Embryonic facial prominence (tissue), 1 donor: ENCODE measurements around the gene RBM17.
"Not testable (repeated sequence)": the region's sequence is repeated elsewhere in the genome, so short reads cannot be mapped to it uniquely, and the experiment has no call there.

Experiments used
- DNase-seq: peaks from one replicate; pipeline ENCODE4 v3.0.0-alpha.2; 2016; ENCODE audit errors: extremely low spot score

RBM17 gene

DNA sequence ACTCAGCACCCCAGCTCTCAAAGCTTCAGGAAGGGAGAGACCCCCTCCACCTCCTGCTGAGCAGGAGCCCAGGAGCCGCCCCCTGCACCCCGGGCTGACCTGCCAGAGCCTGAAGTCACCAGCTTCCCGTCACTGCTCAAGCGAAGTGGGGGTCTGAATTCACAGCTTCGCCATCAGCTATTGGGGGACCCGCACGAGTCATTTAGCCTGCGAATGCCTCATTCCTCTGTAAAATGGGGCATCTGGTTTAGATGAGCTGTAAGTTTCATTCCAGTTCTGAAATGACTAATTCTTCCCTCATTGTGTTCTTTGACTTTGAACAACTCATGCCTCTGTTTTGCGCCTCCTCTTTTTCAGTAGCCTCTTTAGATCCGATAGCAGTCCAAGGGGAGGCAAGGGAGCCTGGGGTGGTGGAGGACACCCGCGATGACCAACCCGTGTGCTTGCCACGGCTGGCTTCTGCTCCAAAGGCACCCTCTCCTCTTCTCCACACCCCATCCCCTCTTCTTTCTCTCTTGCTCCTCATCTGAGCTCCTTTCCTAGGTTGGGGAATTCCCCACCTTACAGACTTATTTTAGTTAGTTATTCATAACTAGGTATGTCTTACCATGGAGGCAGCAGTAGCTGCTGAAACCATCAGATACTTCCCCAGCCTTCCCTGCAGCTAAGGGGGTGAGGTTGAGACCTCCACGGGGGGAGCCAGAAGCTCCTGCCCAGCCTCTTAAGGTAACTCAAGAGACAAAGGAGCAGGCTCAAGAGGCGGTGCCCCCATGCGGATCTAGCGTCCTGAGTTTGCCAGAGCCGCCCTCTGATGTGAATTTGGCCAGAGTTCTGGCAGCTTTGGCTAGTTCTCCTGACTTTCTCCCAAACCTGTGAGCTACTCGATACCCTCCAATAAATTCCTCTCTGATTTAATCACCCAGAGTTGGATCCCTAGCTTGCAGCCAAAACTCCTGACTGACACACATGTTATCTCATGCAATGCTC is 47.7 kb downstream of the RBM17 start:
- no peak for DNase-seq

DNA sequence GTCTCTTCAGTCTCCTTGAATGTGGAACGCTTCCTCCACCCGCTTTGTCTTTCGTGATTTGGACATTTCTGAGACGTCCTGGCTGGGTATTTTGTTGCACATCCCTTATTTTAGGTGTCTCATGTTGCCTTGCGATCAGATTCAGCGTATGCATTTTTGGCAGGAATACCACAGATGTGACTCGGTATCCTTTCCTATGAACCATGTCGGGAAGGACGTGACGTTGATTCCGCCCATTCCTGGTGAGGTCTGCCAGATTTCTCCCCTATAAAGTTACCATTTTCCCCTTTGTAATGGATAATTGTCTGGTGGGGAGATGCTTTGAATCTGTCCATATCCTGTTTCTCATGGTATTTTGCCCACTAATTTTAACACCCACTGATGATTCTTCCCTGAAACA is 49.6 kb downstream of the RBM17 start:
- no peak for DNase-seq

DNA sequence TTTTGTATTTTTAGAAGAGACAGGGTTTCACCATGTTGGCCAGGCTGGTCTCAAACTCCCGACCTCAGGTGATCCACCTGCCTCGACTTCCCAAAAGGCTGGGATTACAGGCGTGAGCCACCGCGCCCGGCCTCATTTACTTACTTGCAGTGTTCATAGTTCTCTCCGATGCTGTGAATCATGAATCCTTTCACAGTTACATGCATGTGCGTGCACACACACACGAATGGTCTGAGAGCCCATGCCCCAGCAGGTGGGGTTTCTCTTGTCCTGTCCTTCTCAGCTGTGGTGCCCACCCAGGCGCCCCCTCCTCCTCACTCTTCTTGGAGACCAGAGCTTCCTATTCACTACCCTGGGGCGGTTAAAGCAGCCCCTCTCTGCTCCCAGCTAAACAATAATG is 50.6 kb downstream of the RBM17 start:
- no peak for DNase-seq

DNA sequence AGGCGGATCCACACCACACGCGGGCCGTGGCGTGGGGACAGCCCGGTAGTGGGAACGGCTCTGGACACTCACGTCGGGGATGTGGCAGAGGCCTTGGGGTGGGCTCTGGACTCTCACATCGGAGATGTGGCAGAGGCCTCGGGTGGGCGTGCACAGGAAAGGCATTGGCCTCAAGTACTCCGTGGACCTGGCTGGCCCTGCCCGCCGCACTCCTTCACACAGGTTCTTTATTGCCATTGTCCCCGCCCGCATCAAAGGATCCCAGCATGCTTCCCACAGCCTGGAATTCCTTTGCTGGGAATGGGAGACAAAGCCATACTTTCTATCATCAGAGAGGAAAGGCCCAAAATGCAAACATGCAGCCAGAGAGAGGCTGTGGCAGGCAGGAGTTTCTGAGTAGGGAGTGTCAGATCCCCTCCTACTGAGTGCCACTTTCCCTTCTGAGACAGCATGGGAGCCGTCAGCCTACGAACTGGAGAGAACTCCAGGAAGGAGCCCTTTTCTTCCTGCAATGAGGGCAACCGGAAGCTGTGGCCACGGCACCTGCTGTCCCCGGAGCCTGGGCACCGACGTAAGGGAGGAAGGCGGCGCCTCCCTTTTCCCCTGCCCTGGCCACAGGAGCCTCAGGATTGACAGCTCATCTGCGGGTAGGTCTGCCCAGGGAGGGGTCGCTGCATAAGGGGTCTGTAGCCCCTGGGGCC is 51.5 kb downstream of the RBM17 start:
- no peak for DNase-seq

DNA sequence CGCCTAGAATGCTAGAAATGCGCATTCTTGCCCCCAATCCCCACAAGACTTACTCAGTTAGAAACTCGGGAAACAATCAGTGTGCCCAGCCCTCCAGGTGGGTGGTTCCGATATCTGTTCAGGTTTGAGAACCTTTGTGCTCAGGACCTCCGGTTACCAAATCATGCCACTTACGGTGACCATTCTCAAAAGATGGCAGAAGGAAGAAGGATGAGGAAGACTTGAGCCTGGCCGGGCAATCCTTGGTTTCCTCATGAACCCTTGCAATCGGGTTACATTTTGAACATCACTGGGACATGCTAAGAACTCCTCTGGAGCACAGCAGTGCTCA is 52.1 kb downstream of the RBM17 start:
- DNase-seq: no peak

DNA sequence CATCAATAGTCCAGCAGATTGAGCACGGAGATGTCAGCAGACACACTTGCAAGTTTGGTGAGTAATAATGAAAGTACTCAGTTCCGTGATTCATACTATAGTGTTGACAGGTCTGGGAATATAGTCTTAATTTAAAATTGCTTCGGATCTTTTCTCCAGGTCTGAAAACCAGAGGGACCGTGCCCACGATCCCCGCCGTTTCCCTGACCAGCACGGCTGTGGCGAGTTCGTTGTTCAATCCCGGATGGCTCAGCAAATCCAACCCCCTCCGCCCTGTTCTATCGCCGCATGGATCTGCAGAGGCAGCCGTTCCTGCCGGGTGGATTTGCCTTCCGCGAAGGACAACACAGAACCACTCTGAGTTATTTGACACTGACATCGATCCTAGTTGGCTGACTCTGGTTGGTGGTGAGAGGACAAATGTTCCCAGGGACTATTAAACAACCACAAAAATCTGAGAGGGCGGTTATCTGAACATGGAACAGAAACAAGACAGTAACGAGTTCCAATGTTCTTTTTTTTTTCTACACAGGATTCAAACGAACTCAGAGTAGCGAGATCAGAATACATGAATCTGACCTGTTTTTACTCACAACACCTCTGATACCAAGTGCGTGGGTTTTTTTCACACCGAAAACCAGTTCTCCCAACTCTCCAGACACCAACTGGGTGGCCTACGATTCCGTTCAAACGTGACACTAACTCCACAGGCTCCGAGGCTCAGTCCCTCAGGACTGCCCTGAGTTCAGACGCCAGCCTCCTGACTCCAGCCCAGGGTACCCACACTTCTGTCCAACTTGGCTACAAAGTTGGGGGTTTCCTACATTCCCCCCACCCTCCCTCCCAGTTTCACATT is 52.7 kb downstream of the RBM17 start:
- no peak for DNase-seq

DNA sequence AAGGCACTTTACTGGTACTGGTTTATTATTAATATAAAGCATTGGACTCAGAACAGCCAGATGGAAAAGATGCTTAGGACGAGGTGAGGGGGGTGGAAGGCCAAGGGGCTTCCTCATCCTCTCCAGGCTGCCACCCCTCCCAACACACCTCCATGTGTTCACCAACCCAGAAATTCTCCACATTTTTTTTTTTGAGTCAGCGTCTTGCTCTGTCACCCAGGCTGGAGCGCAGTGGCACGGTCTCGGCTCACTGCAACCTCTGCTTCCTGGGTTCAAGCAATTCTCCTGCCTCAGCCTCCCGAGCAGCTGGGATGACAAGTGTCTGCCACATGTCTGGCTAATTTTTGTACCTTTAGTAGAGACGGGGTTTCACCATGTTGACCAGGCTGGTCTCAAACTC is 53.4 kb downstream of the RBM17 start:
- DNase-seq: not testable (repeated sequence)

DNA sequence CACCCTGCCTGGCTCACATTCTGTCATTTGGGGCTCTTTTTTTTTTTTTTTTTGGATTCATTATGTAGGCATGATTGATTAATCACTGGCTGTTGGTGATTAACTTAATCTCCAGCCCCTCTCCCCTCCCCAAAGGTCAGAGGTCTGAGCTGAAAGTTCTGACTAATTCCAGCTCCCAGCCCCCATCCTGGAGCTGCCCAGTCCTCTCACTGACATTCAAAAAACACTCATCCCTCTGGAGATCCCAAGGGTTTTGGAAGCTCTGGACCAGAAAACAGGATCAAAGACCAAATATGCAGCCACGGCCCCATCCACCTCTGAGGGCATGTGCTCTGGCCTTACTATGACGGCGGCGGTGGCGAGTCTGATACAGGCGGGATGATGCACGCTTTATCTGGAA is 53.8 kb downstream of the RBM17 start:
- DNase-seq: no peak

DNA sequence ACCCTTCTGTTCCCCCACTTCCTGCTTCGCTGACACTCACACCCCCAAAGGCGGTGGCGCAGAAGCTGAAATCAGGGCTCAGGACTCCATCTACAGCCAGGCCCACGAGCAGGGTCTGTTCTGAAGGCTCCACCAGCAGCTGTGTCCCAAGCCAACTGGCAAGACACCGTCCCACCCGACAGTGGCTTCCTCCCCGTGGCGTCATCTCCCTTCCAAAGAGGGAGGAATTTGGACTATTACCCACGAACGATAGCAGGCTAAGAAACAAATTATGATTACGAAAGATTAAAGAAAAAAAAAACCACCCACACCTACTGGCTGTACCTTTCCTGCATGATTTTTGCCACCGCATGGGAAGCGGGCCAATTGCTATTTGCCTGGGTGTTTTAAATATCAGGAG is 54.3 kb downstream of the RBM17 start:
- no peak for DNase-seq

DNA sequence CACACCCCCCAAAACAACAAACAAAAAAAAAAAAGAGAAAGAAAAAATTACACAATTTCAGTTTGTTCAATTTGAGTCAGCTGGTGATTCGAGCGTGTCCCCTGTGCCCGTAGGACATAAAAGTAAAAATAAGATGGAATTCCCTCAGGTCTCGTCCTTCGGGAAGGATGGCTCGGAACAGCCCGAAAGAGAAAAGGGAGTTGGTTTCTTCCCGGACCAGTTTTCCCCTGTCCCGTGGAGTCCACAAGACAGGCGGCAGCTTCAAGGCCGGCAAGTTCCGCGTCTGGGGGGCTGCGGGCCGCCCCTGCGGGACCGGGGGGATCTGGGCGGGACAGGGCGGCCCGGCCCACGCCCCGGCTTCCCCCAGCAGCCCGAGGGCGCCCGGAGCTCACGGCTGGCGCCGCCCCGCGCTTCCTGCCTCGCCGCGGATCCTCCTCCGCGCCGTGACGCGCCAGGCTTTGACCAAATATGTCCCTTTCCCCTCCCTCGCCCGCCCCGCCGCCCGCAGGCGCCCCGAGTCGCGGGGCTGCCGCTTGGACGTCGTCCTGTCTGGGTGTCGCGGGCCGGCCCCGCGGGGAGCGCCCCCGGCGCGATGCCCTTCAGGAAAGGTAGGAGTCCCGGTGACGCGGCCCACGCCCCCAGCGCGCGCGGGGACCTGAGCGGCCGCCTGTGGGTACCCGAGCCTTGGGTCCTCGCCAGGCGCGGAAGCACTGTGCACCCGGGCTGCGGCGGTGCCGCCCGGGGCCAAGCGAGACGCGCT is 55.8 kb downstream of the RBM17 start:
- DNase-seq: peak; percentile 61

DNA sequence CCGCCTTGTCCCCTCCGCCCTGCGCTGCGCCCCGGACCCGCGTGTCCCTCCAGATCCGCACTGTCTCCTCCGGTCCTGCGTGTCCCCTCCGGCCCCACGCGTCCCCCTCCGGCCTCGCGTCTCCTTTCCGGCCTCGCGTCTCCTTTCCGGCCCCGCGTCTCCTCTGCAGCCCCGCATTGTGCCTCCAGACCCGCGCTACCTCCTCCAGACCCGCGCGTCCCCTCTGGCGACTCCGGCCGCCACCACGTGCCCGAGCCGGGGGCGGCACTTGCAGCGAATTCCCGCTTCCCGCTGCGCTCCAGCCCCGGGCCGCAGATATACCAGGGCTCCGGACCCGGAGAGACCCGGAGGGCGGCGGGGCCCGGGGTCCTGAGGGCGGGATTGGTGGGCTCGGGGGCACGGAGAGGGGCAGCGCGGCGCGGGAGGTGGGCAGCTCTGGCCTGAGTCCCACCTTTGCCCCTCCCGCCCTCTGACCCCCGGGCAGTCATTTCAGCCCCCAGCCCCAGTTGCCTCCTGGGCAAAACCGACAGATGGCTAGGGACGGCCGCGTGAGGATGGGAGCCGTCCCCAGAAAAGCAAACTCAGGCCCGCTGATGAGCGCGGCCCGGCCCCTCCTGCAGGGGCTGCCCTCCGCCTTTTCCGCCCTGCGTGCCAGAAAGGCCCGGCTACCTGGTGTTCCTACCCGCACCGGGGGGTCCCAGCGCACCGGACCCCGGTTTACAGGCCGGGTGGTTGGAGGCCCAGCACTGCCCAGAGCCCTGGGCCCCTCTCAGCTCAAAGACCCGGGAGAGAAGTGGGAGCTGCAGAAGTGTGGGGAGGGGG is 56.5 kb downstream of the RBM17 start:
- DNase-seq: no peak

DNA sequence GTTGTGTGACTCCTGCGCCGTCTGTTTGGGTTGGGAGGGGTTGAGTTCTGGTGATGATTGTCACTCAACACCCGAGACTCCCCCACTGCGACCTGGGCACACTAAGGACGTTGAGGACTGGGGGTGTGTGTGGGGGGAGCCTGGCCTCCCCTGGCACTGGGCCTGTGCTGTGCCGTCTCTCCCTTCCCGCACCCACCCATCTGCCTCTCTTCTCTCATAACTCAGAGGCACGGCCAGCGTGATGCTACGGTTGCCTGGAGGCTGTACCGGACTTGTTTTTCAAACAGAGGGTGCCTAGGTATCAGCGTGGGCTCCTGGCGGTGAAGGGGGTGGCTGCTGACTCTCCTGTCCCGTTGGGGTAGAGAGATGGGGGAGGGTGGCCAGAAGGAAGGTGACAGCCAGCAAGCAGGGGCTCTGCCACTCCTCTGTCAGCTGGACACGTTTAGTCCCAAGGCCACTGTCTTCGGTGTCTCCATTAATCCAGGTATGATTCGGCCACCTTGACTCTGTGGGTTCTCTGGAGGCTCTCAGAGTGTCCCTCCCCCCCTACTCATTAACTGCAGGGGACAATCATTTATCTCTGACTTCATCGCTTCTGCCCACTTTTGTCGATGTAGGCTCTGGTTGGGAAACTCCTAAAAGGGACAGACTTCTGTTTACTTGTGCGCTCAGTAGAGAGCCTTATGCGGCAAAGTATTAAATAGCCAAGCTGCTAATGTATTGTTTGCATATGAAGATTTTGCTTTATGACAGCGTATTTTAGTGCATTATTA is 57.4 kb downstream of the RBM17 start:
- DNase-seq: no peak

DNA sequence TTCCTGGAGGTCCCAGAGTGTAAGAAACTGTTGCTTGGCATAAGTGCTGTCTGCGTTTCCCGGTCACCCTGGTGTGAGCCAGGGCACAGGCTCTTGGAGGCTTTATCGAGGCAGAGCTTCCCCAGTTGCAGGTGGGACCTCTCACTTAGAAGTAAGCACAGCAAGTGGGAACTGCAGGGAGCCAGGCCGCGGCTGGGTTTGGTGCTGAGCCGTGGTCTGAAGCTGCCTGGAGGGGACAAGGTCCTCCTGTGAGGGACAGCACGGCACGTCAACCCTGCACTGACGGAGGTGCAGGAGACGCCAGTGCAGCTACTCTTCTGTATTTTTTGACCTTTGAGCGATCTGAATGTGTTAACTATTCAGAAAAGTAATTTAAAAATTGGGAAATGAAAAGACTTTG is 58.1 kb downstream of the RBM17 start:
- no peak for DNase-seq

DNA sequence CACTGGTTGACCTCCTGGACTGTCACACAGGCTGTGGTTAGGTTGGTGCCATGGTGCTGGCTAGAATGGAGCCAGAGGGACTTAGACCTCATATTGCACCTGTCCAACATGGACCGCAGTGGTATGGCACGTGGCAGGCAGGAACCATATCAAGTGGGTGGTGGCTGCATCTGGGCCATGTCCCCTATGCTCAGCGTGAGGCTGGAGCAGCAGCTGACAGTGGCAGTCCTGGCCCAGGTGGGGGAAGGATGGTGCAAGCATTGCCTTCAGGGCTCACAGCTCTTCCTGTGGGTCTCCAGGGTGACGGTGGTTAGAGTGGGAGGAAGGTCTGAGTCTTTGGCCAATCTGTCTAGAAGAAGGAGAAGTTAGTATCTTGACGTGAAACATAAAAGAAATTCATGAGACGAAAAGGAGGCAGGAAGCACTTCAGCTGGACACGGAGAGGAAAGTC is 59.4 kb downstream of the RBM17 start:
- no peak for DNase-seq

DNA sequence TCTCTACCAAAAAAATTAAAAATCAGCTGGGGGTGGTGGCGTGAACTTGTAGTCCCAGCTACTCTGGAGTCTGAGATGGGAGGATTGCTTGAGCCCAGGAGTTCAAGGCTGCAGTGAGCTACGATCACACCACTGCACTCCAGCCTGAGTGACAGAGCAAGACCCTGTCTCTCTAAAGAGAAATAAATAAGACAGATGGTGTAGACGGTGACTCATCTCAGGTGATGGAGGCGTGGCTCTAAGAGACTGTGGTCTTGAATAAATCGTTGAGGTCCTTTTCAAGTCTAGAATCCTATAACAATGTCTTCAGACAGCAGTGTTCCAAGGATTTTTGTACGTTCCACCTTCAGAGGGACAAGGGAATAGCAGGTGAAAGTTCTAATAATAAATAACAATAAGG is 60.1 kb downstream of the RBM17 start:
- DNase-seq: no peak

DNA sequence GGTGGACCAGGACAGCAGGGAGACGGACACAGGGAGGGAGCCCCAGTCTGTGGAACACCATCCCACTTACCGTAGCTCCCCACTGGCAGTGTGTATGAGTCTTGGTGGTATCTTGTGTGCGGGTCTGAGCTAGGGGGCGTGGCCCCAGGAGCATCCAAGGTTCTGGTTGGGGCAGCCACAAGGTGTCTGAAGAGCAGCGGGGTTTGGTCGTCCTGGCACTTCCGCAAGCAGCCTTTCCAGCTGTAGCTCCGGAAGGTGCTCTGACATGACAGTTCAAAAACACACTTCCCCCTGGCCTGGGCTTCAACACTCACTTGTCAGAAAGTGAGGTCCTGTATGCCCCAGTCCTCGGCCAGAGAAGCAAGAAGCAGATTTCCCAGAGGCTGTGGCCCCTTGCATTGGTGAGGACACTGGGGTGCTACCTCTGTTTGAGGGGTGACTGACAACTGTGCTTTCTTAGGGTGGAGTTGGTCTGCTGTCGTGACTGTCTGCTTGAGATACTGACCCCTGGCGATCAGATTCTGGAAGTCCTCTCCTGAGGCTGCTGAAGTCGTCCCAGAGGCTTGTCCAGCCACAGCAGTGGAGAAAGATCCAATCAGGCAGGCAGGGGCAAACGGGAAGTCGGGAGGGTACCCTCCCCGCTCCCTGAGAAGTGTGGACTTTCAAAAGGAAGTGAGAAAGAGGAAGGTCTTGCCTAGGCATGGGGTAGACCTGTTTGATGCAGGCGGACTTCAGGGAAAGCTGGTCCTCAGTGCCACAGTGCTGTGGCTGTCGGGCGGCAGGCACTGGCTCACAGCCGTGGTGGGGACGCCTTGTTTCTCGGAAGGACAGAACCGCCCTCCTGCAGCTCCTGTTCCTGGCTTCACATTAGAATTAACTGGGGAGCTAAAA is 62.5 kb downstream of the RBM17 start:
- DNase-seq: no peak

DNA sequence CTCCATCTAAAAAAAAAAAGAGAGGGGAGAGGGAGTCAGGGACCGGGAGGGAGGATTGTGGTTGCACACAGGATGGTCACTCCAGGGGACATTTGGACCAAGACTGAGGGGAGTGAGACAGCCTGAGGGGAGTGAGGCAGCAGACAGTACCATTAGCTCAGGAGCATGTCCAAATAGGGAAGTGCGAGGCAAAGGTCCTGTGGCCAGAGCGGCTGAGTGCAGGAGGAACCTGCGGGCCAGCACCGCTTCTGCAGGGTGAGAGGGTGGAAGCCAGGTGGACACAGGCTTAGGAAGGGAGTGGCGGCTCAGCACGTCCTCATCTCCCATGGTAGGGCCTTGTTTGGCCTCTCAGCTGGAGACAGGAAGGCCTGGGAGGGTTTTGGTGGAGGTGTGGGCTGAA is 65.0 kb downstream of the RBM17 start:
- DNase-seq: no peak

DNA sequence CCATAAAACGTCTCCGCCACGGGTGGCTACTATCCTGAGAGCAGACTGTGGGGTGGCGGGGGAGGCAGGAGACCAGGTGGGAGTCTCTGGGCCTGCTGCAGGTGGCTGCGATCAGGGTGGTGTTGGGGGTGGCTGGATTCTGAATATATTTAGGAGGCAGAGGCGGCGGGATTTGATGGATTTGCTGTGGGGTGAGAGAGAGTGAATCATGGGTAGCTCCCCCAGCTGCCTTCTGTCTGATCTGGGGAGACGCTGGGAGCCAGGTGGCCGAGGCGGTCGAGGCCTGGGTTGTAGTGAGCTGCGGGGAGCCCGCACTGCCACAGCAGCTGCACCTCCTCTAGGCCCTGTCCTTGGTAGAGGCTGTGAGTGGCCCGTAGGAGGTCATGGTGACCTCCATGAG is 65.7 kb downstream of the RBM17 start:
- DNase-seq: no peak

DNA sequence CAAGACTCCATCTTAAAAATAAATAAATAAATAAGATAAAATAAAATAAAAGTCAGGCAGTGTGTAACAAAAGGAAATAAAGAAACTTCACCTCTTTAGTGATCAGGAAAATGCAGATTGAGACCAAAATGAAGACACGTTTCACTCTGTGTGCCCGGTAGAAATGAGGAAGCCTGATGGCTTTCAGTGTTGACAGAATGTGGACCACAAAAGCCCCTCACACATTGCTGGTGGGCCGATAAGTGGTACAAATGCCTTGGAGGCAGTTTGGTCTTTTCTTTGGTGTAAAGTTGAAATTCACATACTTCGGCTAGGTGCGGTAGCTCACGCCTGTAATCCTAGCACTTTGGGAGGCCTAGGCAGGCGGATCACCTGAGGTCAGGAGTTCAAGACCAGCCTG is 69.4 kb downstream of the RBM17 start:
- DNase-seq: no peak
